ENCODE measurements around the gene ABCB10.
"Not testable (repeated sequence)": the region's sequence is repeated elsewhere in the genome, so short reads cannot be mapped to it uniquely, and the experiment has no call there.

Gene ABCB10

GRCh38 chr1:229567109-229567868 lies 8.8 kb upstream of the ABCB10 start:
- no peak for DNase-seq (ENCODE audit: extremely low spot score)
- CTCF ChIA-PET = no interaction called here
- POLR2A ChIA-PET = no interaction called here
- TF ChIP-seq SUZ12 (IDR thresholded peaks at IDR 0.05) = no peak
- no peak for TF ChIP-seq NFRKB (IDR thresholded peaks at IDR 0.05)
- no peak for TF ChIP-seq ELF4 (IDR thresholded peaks at IDR 0.05)
- no peak for TF ChIP-seq HDGF (IDR thresholded peaks at IDR 0.05; ENCODE audit: borderline replicate concordance)
- no peak for TF ChIP-seq FOXM1 (IDR thresholded peaks at IDR 0.05; ENCODE audit: borderline replicate concordance)
- no peak for TF ChIP-seq ARNT (IDR thresholded peaks at IDR 0.05)
- TF ChIP-seq TARDBP (IDR thresholded peaks at IDR 0.05) = no peak
- TF ChIP-seq SP1 (IDR thresholded peaks at IDR 0.05) = no peak
- no peak for TF ChIP-seq FOXK2 (IDR thresholded peaks at IDR 0.05)
- no peak for TF ChIP-seq LEF1 (IDR thresholded peaks at IDR 0.05; ENCODE audit: borderline replicate concordance)
- no peak for TF ChIP-seq FOXA1 (IDR thresholded peaks at IDR 0.05)
- no peak for TF ChIP-seq PKNOX1 (IDR thresholded peaks at IDR 0.05)
- no peak for TF ChIP-seq L3MBTL2 (conservative IDR thresholded peaks at IDR 0.05)
- TF ChIP-seq BHLHE40 (IDR thresholded peaks at IDR 0.05; ENCODE audit: borderline replicate concordance) = no peak
- TF ChIP-seq ZNF384 (IDR thresholded peaks at IDR 0.05) = no peak
- TF ChIP-seq CTBP1 (IDR thresholded peaks at IDR 0.05; ENCODE audit: borderline replicate concordance) = no peak

GRCh38 chr1:229563701-229564100 lies 5.2 kb upstream of the ABCB10 start:
- ChIA-PET POLR2A (interaction anchor here (0.9 to 2.7 kb wide), 2 partner anchors 56 to 63 kb away, joined by 3 to 8 read pairs; partner anchors contain the start of gene NUP133), CTCF (interaction anchor here (0.7 to 1.1 kb wide), 2 partner anchors 14 to 61 kb away, joined by 3 to 4 read pairs; no protein-coding TSS in a partner anchor)
- no peak for DNase-seq (ENCODE audit: extremely low spot score)
- TF ChIP-seq BHLHE40 (IDR thresholded peaks at IDR 0.05; ENCODE audit: borderline replicate concordance) (no peak), ELF4 (IDR thresholded peaks at IDR 0.05) (no peak), TARDBP (IDR thresholded peaks at IDR 0.05) (no peak), ZNF384 (IDR thresholded peaks at IDR 0.05) (no peak), FOXK2 (IDR thresholded peaks at IDR 0.05) (no peak), CTBP1 (IDR thresholded peaks at IDR 0.05; ENCODE audit: borderline replicate concordance) (no peak), PKNOX1 (IDR thresholded peaks at IDR 0.05) (no peak), SUZ12 (IDR thresholded peaks at IDR 0.05) (no peak)

GRCh38 chr1:229563241-229563640 lies 4.7 kb upstream of the ABCB10 start:
- TF ChIP-seq CTBP1 (IDR thresholded peaks at IDR 0.05; ENCODE audit: borderline replicate concordance) (no peak), HDGF (IDR thresholded peaks at IDR 0.05; ENCODE audit: borderline replicate concordance) (no peak), SUZ12 (IDR thresholded peaks at IDR 0.05) (no peak), L3MBTL2 (conservative IDR thresholded peaks at IDR 0.05) (peak; percentile 64)
- ChIA-PET POLR2A (interaction anchor here (0.9 to 2.7 kb wide), 2 partner anchors 55 to 63 kb away, joined by 3 to 8 read pairs; partner anchors contain the start of gene NUP133), CTCF (interaction anchor here (1.1 kb wide), 1 partner anchor 61 kb away, joined by 4 read pairs; no protein-coding TSS in a partner anchor)
- no peak for DNase-seq (ENCODE audit: extremely low spot score)

- TF ChIP-seq L3MBTL2 (conservative IDR thresholded peaks at IDR 0.05) = no peak
- no peak for TF ChIP-seq SP1 (IDR thresholded peaks at IDR 0.05)
- TF ChIP-seq CTBP1 (IDR thresholded peaks at IDR 0.05; ENCODE audit: borderline replicate concordance) = no peak
- TF ChIP-seq FOXM1 (IDR thresholded peaks at IDR 0.05; ENCODE audit: borderline replicate concordance) = no peak
- TF ChIP-seq LEF1 (IDR thresholded peaks at IDR 0.05; ENCODE audit: borderline replicate concordance) = no peak
- no peak for TF ChIP-seq TARDBP (IDR thresholded peaks at IDR 0.05)
- TF ChIP-seq BHLHE40 (IDR thresholded peaks at IDR 0.05; ENCODE audit: borderline replicate concordance) = no peak
- TF ChIP-seq HDGF (IDR thresholded peaks at IDR 0.05; ENCODE audit: borderline replicate concordance) = no peak
- no peak for TF ChIP-seq FOXK2 (IDR thresholded peaks at IDR 0.05)
- no peak for TF ChIP-seq SUZ12 (IDR thresholded peaks at IDR 0.05)
- TF ChIP-seq FOXA1 (IDR thresholded peaks at IDR 0.05) = no peak
- no peak for TF ChIP-seq ELF4 (IDR thresholded peaks at IDR 0.05)
- no peak; the same call in 1 of the 2 replicates for TF ChIP-seq ZNF384 (IDR thresholded peaks at IDR 0.05)
- TF ChIP-seq PKNOX1 (IDR thresholded peaks at IDR 0.05) = no peak
- ChIA-PET CTCF (no interaction called here), POLR2A (interaction anchor here (0.9 to 2.7 kb wide), 2 partner anchors 54 to 64 kb away, joined by 3 to 8 read pairs; partner anchors contain the start of gene NUP133)
- DNase-seq (ENCODE audit: extremely low spot score) = no peak
These were observed 4.2 kb upstream of the ABCB10 start for GRCh38 chr1:229562686-229563085.

- POLR2A ChIA-PET = interaction anchor here (2.6 kb wide), 1 partner anchor 63 kb away, joined by 10 read pairs; no protein-coding TSS in a partner anchor
- CTCF ChIA-PET = no interaction called here
These were observed 2.6 kb upstream of the ABCB10 start for GRCh38 chr1:229561141-229561540.

GRCh38 chr1:229560124-229560523 lies 1.6 kb upstream of the ABCB10 start:
- CTCF ChIA-PET; DNase-seq (ENCODE audit: extremely low spot score): not testable (repeated sequence)
- POLR2A ChIA-PET = interaction anchor here (2.6 kb wide), 1 partner anchor 64 kb away, joined by 10 read pairs; no protein-coding TSS in a partner anchor

More at GRCh38 chr1:229561141-229561540, 2.6 kb upstream of the ABCB10 start:
- TF ChIP-seq CTBP1 (IDR thresholded peaks at IDR 0.05; ENCODE audit: borderline replicate concordance) (no peak), NFRKB (IDR thresholded peaks at IDR 0.05) (no peak), FOXM1 (IDR thresholded peaks at IDR 0.05; ENCODE audit: borderline replicate concordance) (no peak), SP1 (IDR thresholded peaks at IDR 0.05) (no peak), FOXA1 (IDR thresholded peaks at IDR 0.05) (no peak), PKNOX1 (IDR thresholded peaks at IDR 0.05) (no peak), HDGF (IDR thresholded peaks at IDR 0.05; ENCODE audit: borderline replicate concordance) (no peak), TARDBP (IDR thresholded peaks at IDR 0.05) (no peak), ELF4 (IDR thresholded peaks at IDR 0.05) (no peak), ZNF384 (IDR thresholded peaks at IDR 0.05) (no peak), FOXK2 (IDR thresholded peaks at IDR 0.05) (no peak), LEF1 (IDR thresholded peaks at IDR 0.05; ENCODE audit: borderline replicate concordance) (no peak), L3MBTL2 (conservative IDR thresholded peaks at IDR 0.05) (no peak), ARNT (IDR thresholded peaks at IDR 0.05) (no peak), SUZ12 (IDR thresholded peaks at IDR 0.05) (no peak), BHLHE40 (IDR thresholded peaks at IDR 0.05; ENCODE audit: borderline replicate concordance) (no peak)
- no peak for DNase-seq (ENCODE audit: extremely low spot score)
